Kidney capillary endothelial cell (primary cell): ENCODE results near the gene LYSMD2.

Experiments used
- DNase-seq: peaks from one replicate; pipeline ENCODE4 v3.0.0-alpha.2; 2018; ENCODE audit warnings: low spot score

Gene LYSMD2

DNA sequence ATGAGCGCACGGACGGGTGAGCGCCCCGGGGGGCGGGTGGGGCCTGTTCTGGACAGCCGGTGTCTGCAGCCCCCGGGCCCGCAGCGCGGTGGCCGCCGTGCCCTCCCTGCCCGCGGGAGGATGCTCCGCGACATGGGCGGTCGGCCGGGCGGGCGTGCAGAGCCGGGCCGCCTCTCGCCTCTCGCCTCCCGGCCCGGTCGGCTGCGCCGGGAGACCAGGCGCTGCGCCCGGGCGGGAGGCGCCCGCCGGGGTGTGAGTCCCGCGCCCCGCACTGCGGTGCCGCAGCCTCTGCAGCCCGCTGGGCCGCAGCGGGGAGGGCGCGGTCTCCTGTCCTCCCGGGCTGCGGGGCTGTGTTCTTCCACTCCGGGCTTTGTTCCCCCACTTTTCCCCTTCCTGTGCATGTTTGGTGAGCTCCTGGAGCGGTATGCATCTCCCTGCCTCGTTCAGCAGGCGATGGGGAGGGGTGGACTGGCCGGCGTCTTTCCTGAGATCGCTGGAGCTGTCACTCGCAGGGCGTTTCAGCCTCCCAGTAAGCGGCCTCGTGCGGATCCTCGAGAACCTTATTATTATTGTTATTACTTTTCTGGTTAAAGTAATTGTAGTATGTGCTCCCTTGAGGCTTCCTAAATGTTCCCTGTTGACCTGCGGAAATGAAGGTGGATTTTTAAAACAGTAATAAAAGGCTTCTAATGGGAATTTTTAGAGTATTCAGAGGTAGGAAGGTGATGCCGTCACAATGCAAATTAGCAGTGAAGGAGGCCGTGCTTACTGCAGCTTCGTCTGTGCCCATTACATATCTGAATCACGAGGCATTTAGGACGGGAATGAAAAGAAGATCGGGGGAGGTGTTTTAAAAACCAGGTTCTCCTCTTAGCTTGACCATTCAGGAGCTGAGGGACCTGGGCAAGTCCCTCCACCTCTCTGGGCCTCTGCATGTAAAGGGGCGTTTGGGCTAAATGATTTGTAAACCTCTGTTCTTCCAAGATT lies 14.5 kb upstream of the LYSMD2 start:
- peak; percentile 42 for DNase-seq

DNA sequence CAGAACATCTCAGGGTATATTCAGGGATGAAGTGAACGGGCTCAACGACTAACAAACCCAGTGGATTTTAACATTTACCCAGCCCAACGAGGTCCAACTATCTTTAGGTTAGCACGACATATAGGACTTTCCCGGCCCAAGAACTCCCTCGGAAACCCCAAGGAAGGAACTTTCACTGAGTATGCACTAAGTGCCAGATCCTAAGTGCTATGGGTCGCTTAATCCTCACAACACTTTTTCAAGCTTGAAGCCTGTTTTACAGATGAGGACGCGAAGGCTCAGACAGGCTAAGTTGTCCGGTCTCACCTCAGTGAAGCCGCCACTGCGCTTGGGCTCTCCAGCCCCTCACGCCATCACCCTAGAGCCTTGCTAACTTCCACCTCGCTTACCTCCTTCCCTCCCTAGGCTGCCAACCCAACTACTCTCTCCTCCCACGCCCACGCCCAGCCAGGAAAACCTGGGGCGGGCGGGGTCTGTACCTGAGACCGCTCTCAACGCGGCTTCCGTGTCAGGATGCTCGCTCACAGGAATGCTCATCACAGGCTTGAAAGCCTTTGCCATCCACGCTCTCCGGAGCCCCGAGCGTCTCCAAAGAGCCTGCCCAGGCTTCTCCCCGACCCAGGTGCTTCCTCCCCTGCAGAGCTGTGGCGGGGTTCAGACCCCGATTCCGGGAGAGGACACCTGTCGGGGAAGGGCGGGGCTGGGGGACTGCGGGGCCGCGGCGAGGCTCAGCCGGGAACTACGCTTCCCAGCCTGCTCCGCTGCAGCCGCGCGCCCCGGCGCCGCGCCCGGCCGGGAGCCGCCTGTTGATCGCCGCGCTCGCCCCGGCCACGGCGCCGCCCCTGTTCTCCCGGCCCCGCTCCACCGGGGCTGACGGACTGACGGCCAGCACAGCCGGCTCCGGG lies 13.6 kb upstream of the LYSMD2 start, which contains the start of gene TMOD2:
TMOD2 (plus strand) TSS at position 806 of the 905 bp plus-strand sequence. CDS start 14,845 bp downstream, outside the sequence.
- no peak for DNase-seq

GRCh38 chr15:51750186-51750585 lies 12.7 kb upstream of the LYSMD2 start:
- no peak for DNase-seq

DNA sequence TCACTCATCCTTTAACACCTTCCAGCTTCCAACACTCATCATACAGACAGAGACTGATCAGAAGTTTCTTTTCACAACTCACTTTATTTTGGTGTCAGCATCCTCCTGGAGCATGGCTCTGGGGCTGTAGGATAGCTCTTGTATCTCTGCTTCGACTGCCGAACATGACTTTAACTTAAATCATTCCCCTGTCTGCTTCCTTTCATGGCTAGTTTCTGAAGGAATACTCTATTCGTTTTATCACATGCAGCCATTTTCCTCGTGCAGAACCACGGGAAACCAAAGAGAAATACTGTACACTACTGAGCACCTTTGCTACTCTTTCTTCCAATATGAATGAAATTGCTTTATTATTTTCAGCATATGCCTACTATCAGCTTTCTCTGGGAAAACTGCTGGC lies 11.9 kb upstream of the LYSMD2 start:
- DNase-seq: no peak

DNA sequence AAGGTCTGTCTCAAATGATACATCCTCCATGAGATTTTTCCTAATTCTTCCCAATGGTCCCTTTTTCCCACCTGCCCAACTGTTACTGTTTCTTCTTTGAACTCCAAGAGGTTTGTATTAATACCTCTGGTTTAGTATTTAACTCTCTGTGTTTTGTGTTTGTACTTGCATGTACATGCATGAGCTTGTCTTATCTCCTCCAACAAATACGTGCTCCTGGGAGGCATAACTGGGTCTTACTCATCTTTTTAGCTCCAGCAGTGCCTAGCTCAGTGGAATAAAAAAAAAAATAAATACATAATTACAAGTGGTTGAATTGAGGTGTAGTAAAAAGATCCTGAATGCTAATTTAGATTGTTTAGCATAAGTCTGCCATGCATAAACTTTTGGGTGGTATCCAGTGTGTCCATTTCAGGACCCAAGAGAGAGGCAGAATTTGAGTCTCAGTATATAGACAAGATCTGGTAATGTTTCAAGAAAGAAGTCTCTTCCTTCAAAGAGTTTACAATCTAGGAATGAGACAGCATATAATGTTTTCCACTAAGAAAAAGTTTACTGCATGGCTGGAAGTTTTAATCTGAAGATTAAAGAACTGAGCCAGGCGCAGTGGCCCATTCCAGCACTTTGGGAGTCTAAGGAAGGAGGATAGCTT lies 1.7 kb upstream of the LYSMD2 start:
- DNase-seq: no peak

DNA sequence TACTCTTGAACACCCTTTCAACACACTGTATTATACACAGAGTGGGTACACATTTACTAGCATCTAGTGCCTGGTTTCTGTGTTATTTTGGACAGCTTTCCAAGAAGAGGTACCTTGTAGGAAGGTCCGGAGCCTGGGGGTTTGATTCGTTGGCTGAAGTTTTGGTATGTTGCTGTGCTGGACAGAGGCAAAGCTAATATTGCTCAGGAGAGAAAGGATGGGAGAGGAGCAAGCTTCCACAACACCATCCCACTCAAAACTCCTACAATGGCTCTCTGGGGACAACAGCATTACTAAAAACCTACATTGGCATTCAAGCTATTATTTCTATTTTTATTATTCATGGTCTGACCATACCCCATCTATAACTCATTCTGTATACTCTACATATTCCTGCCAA lies 1.1 kb upstream of the LYSMD2 start:
- no peak for DNase-seq

GRCh38 chr15:51736751-51737521 lies 519 bp downstream of the LYSMD2 start:
- DNase-seq: no peak

DNA sequence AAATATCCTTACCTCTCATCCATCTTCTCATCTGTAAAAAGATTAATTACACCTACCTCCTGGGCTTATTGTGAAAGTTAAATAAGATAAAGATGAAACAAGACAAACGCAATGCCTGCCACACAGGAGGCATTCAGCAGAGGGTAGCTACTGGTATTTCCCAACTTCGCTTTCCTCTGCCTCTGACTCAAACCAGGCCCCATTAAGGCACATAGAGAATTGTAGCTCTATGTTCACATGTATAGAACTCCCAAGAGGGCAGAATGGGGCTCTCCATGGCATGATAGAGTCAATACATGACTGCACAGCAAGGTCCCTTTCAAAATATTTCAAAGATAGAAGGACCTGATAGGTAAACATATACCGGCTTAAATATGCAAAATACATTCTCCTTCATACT lies 1.4 kb downstream of the LYSMD2 start:
- DNase-seq: no peak

DNA sequence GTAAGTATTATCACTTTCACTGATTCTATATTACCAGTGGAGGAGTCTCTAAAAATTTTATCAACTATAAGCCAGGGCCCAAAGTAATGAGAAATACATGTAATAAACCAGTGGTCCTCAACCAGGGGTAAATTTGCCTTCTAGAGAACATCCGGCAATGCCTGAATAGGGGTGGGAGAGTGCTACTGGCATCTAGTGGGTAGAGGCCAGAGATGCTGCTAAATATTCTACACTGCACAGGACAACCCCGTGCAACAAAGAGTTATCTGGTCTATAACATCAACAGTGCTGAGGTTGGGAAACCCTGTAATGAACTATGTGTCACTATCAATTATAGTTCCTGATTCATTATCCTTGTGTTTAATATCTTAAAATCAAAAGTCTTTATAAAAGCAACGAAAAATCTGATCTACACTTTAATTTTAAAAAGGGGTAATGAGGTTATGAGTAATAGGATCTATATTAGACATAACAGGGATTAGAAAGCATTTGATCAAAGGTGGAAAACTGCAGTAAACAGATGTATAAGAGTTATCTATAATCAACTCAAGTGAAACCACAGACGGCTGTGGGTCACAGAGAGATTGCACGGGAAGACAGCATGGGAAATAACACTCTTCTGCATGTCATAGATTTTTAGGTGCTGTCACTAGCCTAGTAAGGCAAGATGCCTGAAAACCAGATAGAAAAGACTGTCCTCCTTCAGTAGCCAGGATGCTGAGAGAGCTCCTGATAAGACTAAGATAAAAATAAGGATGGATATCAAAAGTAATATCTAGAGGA lies 2.0 kb downstream of the LYSMD2 start:
- no peak for DNase-seq

DNA sequence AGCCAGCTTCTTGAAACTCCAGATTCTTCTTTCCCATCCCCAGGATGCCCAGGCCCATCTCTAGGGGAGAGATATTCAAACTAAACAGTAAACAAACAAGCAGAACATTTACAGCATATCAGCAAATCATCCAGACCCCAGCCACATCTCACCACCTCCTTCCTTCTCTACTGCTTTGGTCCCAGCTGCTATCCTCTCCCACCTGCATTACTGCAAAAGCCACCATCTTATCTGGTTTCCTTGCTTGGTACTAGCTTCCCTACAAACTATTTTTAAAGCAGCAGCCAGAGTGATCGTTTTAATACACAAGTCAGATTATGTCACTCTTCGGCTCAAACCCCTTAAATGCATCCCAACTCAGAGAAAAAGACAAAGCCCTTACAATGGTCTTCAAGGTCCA lies 4.8 kb downstream of the LYSMD2 start:
- DNase-seq: no peak

GRCh38 chr15:51731549-51732267 lies 5.7 kb downstream of the LYSMD2 start:
- no peak for DNase-seq

- peak; percentile 34 for DNase-seq
Measured at GRCh38 chr15:51727141-51727897, 10.1 kb downstream of the LYSMD2 start.

- peak; percentile 50 for DNase-seq
Measured at GRCh38 chr15:51726302-51727073, 11.0 kb downstream of the LYSMD2 start.

- no peak for DNase-seq
Measured at GRCh38 chr15:51724673-51725072, 12.8 kb downstream of the LYSMD2 start.

GRCh38 chr15:51724199-51724598 lies 13.3 kb downstream of the LYSMD2 start:
- DNase-seq: no peak

DNA sequence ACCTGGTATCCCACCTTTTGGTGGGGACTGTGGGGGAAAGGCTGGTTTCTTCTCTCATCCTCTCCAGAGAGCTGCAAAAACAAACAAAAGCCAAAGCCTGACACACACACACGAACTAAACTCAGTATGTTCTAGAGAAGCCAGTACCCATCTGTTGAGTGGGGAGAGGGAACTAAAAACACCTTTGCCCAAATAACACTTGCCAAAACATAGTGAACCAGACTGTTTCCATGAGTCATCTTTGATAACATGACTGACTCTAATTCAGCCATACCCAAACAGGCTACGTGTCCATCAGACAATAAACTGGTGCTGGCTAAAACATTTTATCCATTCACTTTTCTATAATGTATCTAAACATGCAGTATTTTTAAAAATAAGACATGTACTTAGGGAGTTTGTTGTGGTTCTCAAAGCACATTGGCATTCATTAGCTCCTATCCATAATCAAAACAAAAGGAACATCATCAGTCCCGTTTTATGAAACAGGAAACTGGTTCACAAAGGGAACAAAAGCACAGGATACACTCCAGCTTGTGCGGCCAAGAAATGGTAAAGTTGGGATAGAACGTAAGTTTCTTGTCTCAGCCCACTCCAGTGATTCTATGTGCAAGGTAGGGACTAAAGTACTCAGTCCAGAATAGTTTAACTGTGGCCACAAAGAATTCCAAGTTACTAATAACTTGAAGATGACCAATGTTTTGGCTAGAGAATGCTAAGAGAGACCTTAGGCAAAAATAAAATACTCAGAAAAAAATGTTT lies 16.1 kb downstream of the LYSMD2 start:
- DNase-seq: peak; percentile 56

GRCh38 chr15:51720201-51720995 lies 17.1 kb downstream of the LYSMD2 start:
- DNase-seq: no peak
